ENCODE results near the gene NSD1.
"Not testable (repeated sequence)": the region's sequence is repeated elsewhere in the genome, so short reads cannot be mapped to it uniquely, and the experiment has no call there.

NSD1 gene

GRCh38 chr5:177126771-177127170, 6.8 kb upstream of the NSD1 start:
- no peak for DNase-seq (ENCODE audit: low read depth in 2 of 2)

GRCh38 chr5:177128551-177128981, 5.0 kb upstream of the NSD1 start:
- no peak for DNase-seq (ENCODE audit: low read depth in 2 of 2)

GRCh38 chr5:177130211-177131018, 3.2 kb upstream of the NSD1 start:
- no peak for DNase-seq (ENCODE audit: low read depth in 2 of 2)

- DNase-seq (ENCODE audit: low read depth in 2 of 2): no peak
Observed at GRCh38 chr5:177131019-177131320, 2.6 kb upstream of the NSD1 start.

DNA sequence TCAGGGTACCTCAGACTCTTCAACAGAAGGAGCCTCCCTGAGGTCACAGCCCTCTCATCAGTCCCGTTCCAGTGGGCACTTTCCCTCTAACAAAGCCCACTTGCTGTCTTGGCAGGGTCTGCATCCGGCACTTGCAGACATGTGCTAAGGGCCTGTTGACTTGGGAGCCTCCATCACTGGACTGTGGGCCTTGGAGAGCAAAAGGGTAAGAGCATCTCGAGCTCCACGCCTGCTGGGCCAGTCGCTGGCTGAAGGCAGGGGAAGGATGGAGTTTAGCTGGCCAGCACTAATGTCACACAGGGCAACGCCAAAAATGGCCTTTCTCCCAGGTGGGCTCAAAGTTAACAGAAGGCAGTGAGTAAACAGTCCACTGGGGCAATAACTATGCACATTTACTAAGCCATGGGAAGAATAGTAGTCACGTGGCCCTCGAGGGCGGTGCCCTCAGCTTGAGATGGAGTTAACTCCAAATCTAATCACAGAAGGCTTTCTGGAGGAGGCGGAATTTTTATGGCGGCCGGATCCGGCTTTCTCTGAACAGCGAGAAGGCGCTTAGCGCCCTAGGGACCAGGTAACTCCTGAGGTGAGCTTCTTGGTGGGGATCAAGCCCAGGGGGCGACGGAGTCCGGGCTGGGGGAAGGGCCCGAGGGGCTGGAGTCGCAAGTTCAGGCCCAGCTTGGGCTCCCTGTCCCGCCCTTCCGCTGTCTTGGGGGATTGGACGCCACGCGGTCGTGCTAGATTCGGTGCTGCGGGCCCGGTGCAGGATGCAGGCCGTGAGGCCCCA, 2.0 kb upstream of the NSD1 start:
- DNase-seq (ENCODE audit: low read depth in 2 of 2): no peak

- peak in 1 of 2 donors; percentile 22 for DNase-seq (ENCODE audit: low read depth in 2 of 2)
Observed at GRCh38 chr5:177132136-177133095, 1.2 kb upstream of the NSD1 start.

- peak; percentile 19 to 20 for DNase-seq (ENCODE audit: low read depth in 2 of 2)
Observed at GRCh38 chr5:177133853-177134696, 502 bp downstream of the NSD1 start.

GRCh38 chr5:177134697-177135225, 1.2 kb downstream of the NSD1 start:
- DNase-seq (ENCODE audit: low read depth in 2 of 2): no peak

GRCh38 chr5:177140312-177140711, 6.7 kb downstream of the NSD1 start:
- DNase-seq (ENCODE audit: low read depth in 2 of 2): no peak

- no peak for DNase-seq (ENCODE audit: low read depth in 2 of 2)
Observed at GRCh38 chr5:177141496-177141895, 7.9 kb downstream of the NSD1 start.

- no peak for DNase-seq (ENCODE audit: low read depth in 2 of 2)
Observed at GRCh38 chr5:177142098-177142611, 8.6 kb downstream of the NSD1 start.

DNA sequence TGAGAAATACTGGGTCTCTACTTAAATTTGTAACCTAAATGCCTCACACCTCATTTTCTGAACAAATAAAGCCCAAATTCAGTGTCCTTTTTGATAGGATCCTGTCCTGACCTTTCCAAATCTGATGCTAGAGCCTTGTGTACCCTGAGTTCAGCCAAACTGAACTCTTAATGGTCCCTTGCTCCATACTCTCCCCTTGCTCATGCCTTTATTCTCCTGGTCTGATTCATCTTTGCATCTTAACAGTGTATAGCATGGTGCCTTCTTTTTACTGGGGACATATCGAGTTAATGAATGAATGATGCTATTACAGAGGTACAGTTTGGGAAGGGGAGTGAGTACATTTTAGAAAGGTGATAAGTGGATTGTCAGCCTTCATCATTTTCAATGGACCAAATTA, 9.2 kb downstream of the NSD1 start:
- DNase-seq (ENCODE audit: low read depth in 2 of 2): no peak

DNA sequence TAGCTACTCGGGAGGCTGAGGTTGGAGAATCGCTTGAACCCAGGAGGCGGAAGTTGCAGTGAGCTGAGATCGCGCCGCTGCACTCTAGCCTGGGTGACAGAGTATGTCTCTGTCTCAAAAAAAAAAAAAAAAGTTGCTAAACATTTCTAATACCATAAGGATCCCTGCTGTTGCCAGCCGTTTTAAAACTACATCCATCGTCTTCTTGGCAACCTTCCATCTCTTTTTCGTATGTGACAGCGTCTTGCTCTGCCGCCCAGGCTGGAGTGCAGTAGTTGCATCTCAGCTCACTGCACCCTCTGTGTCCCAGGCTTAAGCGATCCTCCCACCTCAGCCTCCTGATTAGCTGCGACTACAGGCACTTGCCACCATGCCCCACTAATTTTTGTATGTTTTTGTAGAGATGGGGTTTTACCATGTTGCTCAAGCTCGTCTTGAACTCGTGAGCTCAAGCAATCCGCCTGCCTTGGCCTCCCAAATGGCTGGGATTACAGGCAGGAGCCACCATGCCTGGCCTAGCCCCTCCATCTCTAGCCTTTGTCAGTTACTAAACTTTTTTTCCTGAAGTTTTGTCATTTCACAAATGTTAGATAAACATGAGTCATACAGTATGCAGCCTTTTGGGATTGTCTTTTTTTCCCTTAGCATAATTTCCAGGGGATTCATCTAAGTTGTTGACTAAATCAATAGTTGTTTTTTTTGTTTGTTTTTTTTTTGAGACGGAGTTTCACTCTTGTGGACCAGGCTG, 13.5 kb downstream of the NSD1 start:
- no peak for DNase-seq (ENCODE audit: low read depth in 2 of 2)

GRCh38 chr5:177150061-177150460, 16.5 kb downstream of the NSD1 start:
- not testable (repeated sequence) for DNase-seq (ENCODE audit: low read depth in 2 of 2)

GRCh38 chr5:177154003-177154643, 20.6 kb downstream of the NSD1 start:
- DNase-seq (ENCODE audit: low read depth in 2 of 2): no peak

- DNase-seq (ENCODE audit: low read depth in 2 of 2): no peak
Observed at GRCh38 chr5:177162379-177162778, 28.8 kb downstream of the NSD1 start.

DNA sequence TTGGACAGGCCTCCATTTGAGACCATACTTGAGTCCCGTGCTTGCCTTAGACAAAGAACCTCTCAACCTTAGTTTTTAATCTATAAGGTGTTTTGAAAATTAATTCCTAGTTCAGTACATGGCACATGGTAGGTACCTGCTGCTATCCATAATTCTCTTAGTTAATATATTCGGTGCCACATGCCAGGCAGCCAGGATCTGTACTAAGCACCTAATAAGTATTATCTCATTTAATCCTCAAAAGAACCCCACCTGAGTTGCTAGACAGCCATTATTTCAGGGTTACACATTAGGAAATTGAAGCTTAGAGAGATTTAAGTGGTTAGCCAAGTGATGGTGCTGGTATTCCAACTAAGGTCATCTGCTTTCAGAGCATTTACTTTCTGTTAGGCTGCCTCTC, 29.9 kb downstream of the NSD1 start:
- no peak for DNase-seq (ENCODE audit: low read depth in 2 of 2)

GRCh38 chr5:177169271-177169670, 35.7 kb downstream of the NSD1 start:
- DNase-seq (ENCODE audit: low read depth in 2 of 2): no peak

GRCh38 chr5:177171961-177172360, 38.4 kb downstream of the NSD1 start:
- no peak for DNase-seq (ENCODE audit: low read depth in 2 of 2)

Measured in stimulated activated CD4-positive, alpha-beta T cell treated with anti-CD3 and anti-CD28 coated beads, Interleukin-15, amount 100 ng/mL, for 48 hours (primary cell).